GM19452 (cell line): ENCODE data around the gene ADAM12.

Source experiments
- ATAC-seq: cut with Tn5 transposase; IDR thresholded peaks from one replicate; pipeline ENCODE4 v1.9.1; 2021; ENCODE audit not compliant: unreplicated experiment

ADAM12 gene

DNA sequence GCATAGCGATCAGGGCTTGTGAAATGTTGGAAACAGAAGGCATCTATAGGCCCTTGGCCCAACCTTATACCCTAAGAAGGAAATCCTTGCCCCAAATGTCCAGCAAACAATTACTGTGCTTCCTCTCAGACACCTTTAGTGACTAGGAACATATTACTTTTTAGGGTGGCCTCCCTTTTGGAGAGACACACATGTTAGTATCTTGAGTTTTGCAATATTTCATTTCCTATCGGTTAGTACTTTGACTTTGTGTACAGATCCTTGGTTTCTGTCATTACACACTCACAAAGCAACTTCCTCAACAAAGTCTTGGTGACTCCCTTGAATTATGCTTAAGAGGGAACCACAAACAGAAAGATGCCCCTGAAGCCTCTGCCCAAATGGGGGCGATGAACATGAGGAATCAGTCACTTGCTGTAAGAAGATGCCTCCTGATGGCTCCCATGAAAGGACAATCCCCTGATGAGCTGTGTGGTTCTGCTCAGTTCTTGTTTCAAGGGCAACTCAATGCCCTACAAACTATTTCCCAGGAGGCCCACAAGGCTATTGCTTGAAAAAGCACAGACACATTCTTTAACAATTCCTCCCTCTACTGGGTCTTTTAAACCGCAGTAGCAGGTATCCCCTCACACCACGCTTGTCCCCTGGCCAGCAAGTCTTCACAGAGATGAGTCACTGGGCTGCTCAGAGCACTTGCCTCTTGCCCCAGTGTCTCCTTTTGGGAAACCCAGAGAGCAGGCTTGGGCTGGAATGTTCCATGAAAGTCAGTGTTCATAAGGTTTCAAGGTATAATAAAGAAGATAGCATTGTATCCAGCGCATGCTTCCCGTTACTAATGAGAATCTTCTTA, 295.7 kb downstream of the ADAM12 start:
- ATAC-seq, result no peak

DNA sequence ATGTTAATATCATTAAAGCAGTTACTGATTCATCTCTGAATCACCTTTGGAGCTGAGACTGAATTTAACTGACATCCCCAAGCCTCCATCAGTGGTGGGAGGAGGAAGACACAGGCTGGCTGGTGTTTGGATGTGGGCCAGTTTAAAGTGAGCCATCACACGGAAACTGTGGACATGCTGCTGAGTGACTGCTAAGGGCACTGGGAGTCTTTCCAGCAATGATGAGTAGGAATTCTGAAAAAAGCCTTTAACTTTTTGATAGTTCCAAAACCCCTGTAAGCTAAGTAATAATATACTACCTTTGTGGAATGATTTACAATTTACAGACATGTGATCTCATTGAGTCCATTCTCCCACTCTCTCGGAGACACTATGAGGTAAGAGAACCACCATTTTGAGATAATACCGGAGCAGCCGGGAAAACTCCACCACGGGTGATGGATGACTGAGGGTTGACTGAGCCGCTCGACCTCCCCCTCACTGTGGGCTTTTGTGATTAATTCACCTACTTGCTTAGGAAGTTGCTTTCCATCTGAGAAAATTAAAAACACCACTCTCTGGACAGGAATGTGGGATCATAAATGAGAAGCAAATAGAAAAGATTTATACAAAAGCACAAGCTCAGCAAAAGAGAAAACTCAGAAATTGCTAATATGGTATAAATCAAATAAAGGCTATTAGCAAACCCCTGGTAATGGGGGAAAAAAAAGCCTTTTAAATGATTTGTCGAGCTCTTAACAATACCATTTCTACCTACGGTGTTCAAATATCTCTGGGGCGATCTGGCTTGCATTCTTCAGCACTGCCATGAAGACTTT, 297.2 kb downstream of the ADAM12 start:
- no peak for ATAC-seq

DNA sequence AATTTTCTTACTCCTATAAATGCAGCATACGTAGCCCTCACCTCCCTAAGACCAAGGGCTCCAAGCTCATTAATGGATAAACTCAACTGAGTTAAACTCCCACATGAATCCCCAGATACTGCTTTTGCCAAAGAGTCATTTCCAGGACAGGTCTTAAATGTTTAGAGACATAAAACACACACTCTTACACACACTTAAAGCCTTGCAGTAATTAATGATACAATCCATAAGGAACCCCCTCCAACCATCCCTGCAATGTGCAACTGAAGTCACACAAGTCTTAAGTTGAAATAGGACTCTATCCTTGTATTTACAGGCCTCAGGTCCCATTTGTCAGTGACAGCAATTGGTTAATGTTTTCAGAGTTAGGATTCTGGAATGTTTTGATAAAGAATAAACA, 297.8 kb downstream of the ADAM12 start:
- no peak for ATAC-seq

DNA sequence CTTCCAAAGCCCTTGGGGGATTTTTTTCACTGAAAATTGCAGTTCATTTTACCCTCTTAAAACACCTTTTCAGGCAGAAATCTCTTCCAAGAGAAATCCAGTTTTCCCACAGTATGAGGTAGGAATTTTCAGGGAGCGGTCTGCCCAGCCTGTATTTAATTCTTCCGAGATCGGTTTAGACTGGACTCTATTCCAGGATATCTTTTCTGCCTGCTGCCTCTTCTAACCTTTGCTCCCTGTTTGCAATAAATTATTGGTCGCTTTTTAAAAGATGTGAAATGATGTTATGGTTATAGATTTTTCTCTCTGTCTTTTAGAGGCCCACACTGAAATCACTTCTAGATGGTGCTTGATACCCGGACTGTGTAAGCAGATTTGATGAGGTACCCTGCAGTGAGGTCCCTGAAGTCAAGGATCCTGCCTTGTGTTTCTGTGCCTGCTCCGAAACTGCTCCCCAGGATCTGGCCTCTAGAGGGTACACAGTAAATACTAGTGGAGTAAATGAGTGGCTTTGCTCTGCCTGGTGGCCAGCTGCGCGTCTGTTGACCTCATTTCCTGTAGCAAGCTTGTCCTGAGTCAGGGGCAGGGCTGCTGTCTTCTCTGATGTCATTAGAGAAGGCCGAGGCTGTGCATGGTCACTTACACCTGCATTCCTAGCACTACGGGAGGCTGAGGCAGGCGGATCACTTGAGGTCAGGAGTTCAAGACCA, 300.3 kb downstream of the ADAM12 start:
- no peak for ATAC-seq

DNA sequence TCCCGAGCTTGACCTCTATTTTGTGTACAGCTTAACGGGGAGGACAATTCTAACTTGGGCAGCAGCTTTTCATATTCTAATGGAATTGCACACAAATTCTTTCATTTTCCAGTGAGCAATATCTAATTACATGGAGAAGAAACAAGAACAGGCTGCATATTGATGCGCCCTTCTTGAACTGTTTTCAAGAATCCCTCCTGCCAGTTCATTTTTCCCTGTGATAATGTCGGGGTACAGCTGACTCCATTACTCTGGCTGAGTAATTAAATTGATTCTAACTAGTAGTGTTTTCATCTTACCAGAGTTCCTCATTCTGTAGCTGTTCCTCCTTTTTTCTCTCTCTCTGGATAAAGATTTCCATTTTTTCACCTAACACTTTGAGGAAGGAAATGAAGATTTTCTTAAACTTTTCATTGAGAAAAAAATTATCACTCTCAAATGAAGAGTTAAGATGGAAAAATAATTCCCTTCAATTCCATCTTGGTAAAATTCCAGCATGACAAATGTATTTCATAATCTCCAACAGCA, 301.1 kb downstream of the ADAM12 start:
- no peak for ATAC-seq

DNA sequence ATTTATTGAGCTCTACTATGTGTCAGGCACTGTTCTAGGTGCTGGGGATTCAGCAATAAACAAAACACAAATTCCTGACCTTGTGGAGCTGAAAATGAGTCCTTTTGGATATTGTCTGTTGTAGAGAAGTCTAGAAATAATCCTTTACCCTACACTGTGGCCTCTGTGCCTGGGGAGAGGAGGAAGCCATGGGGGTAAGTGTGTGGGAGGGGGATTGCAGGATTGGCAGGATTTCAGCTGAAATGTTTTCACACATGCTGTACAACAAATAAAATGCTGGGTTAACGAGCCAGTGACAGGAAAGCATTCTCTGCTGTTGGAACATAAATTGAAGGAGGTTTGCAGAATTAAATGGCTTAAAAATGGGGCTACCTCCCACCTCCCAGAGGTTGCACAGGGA, 302.5 kb downstream of the ADAM12 start:
- ATAC-seq, result no peak

DNA sequence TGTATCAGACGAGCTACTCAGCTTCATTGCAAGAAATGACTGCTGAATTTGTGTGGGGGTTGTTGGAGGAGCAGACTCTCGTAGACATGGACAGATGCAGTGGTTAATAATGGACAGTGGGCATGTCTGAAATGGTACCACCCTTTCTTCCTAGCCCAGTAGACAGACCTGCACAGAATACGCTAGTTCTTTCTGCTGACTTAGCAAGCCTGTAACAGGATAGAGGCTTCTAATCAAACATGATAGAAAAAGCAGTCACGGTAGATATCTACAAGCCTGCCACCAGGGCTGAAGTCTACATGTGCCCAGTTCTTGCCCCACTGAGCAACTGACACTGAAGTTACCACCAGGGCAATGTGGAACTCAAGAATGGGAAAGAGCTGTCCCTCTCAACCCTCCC, 303.9 kb downstream of the ADAM12 start:
- no peak for ATAC-seq

DNA sequence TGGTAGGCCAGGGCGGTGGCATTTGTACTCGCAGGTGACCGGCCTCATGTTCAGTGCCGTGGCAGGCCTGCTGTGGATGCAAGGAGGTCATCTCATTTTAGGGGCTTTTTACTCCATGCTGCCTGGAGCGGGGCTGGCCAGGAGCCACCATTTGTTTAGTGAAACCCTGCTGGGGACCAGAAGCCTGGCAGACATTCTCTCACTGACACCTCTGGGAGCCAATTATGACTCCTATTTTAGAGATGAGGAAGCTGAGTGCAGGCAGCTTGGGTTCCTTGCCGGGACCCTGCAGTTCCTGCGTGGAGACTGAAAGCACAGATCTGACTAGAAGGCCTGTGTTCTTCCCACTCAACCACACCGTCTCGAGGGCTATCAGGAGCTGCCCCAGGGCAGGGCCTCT, 305.3 kb downstream of the ADAM12 start:
- ATAC-seq, result no peak

DNA sequence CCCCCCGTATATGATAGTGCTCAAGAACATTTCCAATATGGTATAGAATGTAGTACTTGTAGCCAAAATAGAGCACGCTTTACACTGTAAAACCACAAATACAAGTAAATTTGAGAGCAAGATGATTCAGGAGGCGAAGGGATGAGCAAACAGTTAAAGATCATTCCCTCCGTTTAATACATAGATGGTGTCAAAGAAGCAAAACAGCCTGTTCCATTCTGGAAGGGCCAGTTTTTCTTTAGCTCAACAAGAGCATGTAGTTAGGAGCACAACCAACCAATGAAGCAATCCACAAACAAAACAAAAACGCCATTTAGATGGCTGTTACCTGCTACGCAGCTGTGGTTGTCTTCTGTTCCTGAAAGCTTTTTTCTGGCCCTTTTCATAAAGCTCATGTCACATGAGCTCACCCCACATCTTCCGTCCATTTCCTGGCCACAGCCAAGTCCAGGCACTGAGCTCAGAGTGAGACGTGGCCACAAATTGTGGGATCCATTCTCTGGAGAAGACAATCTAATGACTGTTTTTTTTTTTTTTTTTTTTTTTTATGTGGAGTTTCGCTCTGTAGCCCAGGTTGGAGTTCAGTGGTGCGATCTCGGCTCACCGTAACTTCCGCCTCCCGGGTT, 306.3 kb downstream of the ADAM12 start:
- ATAC-seq, result no peak

DNA sequence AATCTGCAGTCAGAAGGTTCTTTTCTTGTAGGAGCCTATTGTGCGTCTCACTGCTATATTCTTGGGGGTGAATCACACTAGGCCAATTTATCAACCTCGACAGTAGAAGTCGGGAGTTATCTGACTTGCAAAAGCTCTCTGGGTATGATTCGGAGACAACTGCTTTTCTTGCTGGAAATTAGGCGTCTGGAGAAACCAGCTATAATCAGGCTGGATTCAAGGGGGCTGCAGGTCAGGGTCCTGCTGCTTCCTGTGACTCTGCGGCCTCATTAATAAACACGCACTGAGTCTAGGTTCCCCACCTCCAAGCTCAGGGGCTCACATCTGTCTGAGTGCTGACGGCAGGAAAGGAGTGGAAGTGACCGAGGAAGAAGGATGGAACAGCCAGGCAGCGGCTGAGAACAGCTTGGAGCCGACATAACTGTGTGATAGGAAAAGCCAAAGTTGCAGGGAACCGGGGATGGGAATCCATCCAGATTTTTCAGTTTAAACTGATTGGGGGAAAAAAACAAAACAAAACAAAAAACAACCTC, 307.3 kb downstream of the ADAM12 start:
- ATAC-seq, result no peak

DNA sequence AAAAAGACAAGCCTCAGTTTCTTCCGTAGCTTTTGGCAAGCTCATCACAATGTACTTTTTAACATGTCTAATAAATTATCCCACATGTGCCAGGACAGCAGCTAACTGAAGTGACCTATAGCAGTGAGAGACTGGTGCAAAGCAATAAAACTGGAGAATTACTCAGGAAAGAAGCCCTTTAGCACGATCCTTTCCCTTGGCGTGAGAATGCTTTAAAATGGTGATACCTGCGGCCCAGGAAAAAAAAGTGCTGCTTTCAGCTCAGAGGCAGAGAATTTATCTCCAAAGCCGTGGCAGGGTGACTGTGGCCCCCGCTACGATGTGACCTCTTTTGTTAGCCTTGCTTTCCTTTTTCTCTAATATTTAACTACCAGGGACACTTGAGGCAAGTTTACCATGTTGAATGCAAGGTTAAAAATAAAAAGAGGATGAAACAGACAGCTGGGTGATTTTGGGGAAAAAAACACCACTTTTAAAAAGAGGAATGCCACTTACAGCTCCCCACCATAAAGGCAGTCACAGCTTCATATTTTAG, 307.9 kb downstream of the ADAM12 start:
- ATAC-seq, result no peak

DNA sequence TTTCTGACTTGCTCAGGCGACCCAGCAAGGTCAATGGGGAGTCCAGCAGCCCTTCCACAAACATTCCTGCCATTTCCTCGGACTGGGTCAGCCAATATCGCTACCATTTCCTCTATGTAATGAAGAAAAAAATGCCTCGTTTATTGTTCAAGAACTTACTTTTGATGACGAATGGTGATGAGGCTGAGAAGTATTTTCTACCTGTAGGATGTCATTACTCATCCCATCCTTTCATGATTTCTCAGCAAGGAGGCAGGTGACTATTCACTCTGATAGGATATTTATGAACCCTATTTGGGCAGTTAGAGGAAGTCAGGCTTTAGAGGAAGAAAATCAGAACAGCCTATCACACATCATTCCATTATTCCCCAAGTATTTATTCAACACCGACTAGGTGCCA, 313.3 kb downstream of the ADAM12 start:
- no peak for ATAC-seq

DNA sequence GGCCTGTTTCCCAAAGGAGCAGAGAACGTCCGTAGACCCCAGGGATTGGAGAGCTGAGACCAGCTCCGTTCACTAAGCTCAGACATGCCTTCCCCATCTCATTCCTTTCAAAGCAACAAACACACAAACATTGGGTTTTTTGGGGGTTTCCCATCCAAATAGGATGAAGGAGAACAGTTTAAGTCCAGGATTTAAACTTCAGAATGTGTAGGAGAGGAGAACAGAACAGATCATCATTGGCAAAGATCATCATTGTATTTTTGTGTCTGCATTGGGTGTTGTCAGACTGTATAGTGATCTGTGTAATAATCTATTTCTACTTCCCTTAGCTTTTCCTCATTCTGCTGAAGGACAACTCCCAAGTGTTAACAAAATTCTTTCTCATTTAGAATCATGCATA, 314.0 kb downstream of the ADAM12 start:
- no peak for ATAC-seq

DNA sequence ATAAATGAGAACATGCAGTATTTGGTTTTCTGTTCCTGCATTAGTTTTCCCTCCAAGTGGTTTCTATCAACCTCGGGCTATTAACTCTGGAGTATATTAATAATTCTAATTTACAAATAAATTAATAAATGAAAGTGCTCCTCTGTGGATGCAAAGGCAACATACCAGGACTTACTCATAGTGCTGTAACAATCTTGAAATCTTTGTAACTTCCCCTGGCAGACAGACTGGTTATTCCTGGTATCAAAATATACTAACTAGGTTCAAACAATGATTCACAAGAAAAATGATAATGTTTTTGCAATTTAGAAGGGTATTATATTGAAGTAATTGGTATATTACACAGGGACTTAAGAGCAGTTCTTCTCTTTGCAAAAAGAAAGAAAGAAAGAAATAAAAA, 314.7 kb downstream of the ADAM12 start:
- no peak for ATAC-seq

DNA sequence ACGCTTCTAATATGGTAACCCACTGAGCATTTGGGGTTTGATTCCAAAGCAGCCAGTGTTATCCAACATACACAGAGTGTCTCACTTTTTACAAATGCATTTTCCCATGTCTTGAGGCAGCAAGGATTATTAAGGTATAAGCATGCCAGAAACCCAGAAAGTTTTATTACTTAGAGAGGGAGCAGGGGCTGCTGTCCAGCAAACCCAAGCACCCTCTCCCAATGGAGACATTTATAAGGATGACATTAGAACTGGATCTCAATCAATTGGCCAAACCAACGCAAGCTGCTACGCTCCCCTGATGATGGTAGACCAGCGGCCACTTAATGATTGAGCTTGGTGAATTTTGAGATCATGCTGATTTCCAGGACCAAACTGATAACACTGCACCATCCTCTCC, 315.7 kb downstream of the ADAM12 start:
- ATAC-seq, result no peak

DNA sequence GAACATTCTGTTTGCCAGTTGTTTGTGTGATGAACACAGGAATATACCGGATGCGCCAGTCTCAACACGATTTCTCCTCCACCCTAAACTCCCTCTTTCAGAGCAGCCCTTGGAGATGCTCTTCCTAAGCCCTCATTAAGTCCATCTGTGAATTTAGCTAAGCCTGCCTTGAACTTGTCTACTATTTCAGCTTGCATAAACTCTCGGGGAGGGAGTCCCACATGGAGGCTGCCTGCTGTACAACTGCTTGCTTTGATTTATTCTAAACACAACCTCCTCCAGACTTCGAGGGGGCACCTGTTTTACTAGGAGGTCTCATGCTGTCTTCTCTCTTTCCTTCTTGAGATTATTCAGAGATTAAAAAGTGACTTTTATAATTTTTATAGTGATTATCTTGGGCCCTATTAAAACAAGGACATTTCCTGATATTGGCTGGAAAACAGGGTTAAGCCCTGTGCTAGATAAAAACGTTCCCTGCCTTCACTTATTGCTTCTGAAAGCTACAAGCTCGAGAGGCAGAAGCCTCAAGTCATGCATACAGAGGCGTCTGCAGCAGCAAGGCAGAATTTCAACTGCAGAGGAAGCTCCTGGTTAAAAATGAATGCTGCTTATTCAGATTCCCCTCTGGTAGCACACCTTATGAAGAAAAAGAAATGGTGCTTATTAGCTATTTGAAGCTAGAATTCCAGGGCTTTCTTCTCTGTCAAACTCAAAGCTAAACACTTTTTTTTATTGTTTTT, 317.6 kb downstream of the ADAM12 start:
- no peak for ATAC-seq

DNA sequence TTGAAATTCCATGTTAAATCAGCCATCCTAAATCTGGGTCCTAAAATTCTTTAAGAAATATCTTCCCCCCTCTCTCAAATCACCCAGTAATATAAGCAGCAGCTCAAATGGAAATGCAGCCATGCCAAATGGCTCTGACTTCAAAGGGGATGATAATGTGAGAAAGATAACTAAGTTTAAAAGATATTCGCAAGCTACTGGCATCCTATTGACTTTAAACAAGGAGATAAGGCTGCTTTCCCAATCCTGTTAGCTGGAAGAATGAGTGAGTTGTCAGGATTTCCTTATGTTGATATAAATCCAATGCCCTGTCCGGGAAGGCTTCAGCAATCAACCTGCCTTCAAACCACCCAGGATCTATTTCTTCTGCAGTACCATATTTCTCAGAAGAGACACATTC, 320.0 kb downstream of the ADAM12 start:
- ATAC-seq, result no peak

DNA sequence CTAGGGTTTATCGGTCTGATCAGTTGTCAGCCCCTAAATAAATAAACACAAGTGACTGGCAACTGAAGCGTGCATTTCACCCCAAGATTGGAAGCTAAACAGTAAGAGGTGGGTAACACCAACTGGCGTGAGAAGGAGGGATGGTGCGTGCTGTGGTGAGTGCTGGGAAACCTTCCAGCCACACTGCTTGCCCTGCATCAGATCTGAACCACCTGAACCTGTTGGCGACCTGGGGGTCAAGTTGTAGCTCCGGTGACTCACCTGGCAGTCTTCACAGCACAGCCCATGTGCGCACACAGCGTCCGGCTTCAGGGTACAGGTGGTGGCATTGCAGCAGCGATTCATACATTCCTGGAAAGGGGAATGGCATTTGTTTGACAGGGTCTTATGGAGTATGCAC, 321.8 kb downstream of the ADAM12 start:
- no peak for ATAC-seq

DNA sequence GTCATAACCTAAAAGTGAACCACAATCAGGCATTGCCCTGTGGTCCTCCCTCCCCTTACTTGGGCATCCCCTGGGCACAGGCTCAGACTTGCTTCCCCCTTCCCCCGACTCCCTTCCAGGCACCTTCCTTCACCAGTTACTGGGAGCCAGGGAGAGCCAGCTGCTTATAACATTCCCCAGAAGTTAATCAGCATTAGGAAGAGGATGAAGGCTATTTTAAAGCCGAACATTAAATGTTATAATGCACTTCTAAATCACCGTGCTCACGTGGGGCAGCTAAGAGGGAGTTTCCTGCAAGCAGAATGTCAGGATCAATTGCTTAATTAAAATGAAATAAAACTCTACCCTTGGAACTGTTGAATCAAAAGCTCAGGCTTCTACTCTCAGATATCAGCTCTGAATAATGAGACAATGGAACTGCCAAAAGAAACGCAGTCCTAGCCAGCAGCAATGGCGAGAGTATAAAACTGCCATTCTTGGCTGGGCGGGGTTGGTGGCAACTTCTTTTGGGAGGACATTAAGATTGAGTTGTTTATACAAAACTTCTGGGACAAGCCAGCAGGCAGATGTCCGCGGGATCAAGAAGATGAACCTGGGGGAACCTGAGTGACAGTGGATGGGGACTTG, 322.4 kb downstream of the ADAM12 start:
- ATAC-seq, result no peak
